Astrocyte (in vitro differentiated cells and primary cell): ENCODE measurements around the gene NFE2L1. TPM values are rescaled to one million over a fixed set of nuclear protein-coding genes. Genes with fewer than 3 reads are reported as not detected.

ENCODE experiments used
- DNase-seq: peaks from one replicate; pipeline ENCODE4 v3.0.0-alpha.2; 2010; ENCODE audit warnings: low read depth
- FAIRE-seq: peaks from 2 replicates; lab custom pipeline; 2011; peaks lifted over from hg19 to GRCh38; lab: Jason Lieb, UNC
- H2AFZ ChIP-seq: 2 replicates; pipeline ENCODE4 v1.6.0; 2012; ENCODE audit warnings: low read depth, low read length, inconsistent platforms
- H3K27ac ChIP-seq: 2 replicates; pipeline ENCODE4 v1.5.1; 2011; ENCODE audit warnings: low read depth, low read length, inconsistent platforms
- H3K27me3 ChIP-seq: 2 replicates; pipeline ENCODE4 v1.6.0; 2011; ENCODE audit warnings: low read length, inconsistent platforms; ENCODE audit not compliant: insufficient read depth
- H3K36me3 ChIP-seq: 2 replicates; pipeline ENCODE4 v1.5.1; 2011; ENCODE audit warnings: low read length, inconsistent platforms; ENCODE audit not compliant: insufficient read depth
- H3K4me1 ChIP-seq: 2 replicates; pipeline ENCODE4 v1.5.1; 2011; ENCODE audit warnings: low read length, inconsistent platforms; ENCODE audit not compliant: insufficient read depth
- H3K4me2 ChIP-seq: 2 replicates; pipeline ENCODE4 v1.6.0; 2012; ENCODE audit warnings: low read length, inconsistent platforms
- H3K4me3 ChIP-seq: 2 replicates; pipeline ENCODE4 v1.5.1; 2011; ENCODE audit warnings: low read depth, mild to moderate bottlenecking, low read length, inconsistent platforms; ENCODE audit not compliant: insufficient read depth
- H3K79me2 ChIP-seq: 2 replicates; pipeline ENCODE4 v1.6.0; 2012; ENCODE audit warnings: mild to moderate bottlenecking, low read length, inconsistent platforms; ENCODE audit not compliant: insufficient read depth
- H3K9ac ChIP-seq: 2 replicates; pipeline ENCODE4 v1.6.0; 2012; ENCODE audit warnings: mild to moderate bottlenecking, low read length, inconsistent platforms
- H3K9me3 ChIP-seq: 2 replicates; pipeline ENCODE4 v1.5.1; 2012; ENCODE audit warnings: low read depth, mild to moderate bottlenecking, low read length, inconsistent platforms; ENCODE audit not compliant: insufficient read depth
- H4K20me1 ChIP-seq: 2 replicates; pipeline ENCODE4 v1.6.0; 2012; ENCODE audit warnings: low read length, inconsistent platforms; ENCODE audit not compliant: insufficient read depth
- H3K27ac Mint-ChIP-seq: one replicate; pipeline ENCODE4 v1.8.0; 2021; ENCODE audit warnings: mild to moderate bottlenecking, mixed read lengths; ENCODE audit not compliant: unreplicated experiment
- H3K27me3 Mint-ChIP-seq: one replicate; pipeline ENCODE4 v1.8.0; 2021; ENCODE audit warnings: low read depth, mixed read lengths; ENCODE audit not compliant: unreplicated experiment
- H3K36me3 Mint-ChIP-seq: one replicate; pipeline ENCODE4 v1.8.0; 2021; ENCODE audit warnings: low read depth, mixed read lengths; ENCODE audit not compliant: unreplicated experiment
- H3K4me1 Mint-ChIP-seq: one replicate; pipeline ENCODE4 v1.8.0; 2021; ENCODE audit warnings: low read depth, mixed read lengths; ENCODE audit not compliant: unreplicated experiment
- H3K4me3 Mint-ChIP-seq: one replicate; pipeline ENCODE4 v1.8.0; 2021; ENCODE audit warnings: mild to moderate bottlenecking, moderate library complexity, mixed read lengths; ENCODE audit not compliant: unreplicated experiment
- H3K9me3 Mint-ChIP-seq: one replicate; pipeline ENCODE4 v1.8.0; 2021; ENCODE audit warnings: mild to moderate bottlenecking, mixed read lengths; ENCODE audit not compliant: unreplicated experiment
- CTCF ChIP-seq: IDR thresholded peaks from 2 replicates; pipeline ENCODE4 v1.5.1; 2011; ENCODE audit warnings: low read depth, mild to moderate bottlenecking, inconsistent platforms, low read length, moderate library complexity; ENCODE audit not compliant: insufficient read depth
- EZH2 ChIP-seq: IDR thresholded peaks from 2 replicates; pipeline ENCODE4 v1.6.1; 2012; ENCODE audit warnings: mild to moderate bottlenecking, low read length, inconsistent platforms; ENCODE audit not compliant: insufficient read depth
- total RNA-seq: library from RNA; stranded (reverse); gene quantifications from 2 replicates; pipeline ENCODE4 v1.2.1, GENCODE V29; 2021

NFE2L1 gene
- total RNA-seq, 1 donor from 2014 or later: 344 TPM

- Mint-ChIP-seq H3K36me3 (no peaks in the 10 kb centered on the region), H3K4me1 (peaks cover 27% of the 10 kb centered on the region), H3K4me3 (peak overlapping the region; percentile 76), H3K27ac (peak overlapping the region; percentile 41), H3K27me3 (peaks cover 11% of the 10 kb centered on the region), H3K9me3 (no peaks in the 10 kb centered on the region)
- Histone ChIP-seq H3K36me3 (no peaks in the 10 kb centered on the region), H3K27me3 (peaks cover 6% of the 10 kb centered on the region), H3K9ac (peak overlapping the region; percentile 54), H3K79me2 (no peaks in the 10 kb centered on the region), H3K9me3 (no peaks in the 10 kb centered on the region), H2AFZ (peak overlapping the region; percentile 75), H3K4me3 (peak overlapping the region; percentile 47), H3K4me2 (peak overlapping the region; percentile 94), H3K4me1 (peaks cover 10% of the 10 kb centered on the region), H3K27ac (no peak overlapping the region), H4K20me1 (no peaks in the 10 kb centered on the region)
- DNase-seq (peak; percentile 22), FAIRE-seq (no peak)
- TF ChIP-seq EZH2 (no peak), CTCF (peak; percentile 43)
These were observed 36.6 kb upstream of the NFE2L1 start for GRCh38 chr17:48011405-48012150.

- H3K9me3 ChIP-seq: no peaks in the 10 kb centered on the region
- H3K9ac ChIP-seq: peak overlapping the region; percentile 54
- H3K27me3 ChIP-seq: peaks cover 6% of the 10 kb centered on the region
- H3K27me3 Mint-ChIP-seq: peaks cover 11% of the 10 kb centered on the region
- H3K79me2 ChIP-seq: no peaks in the 10 kb centered on the region
- H3K4me3 ChIP-seq: peak overlapping the region; percentile 47
- H3K4me1 Mint-ChIP-seq: peaks cover 27% of the 10 kb centered on the region
- DNase-seq (no peak), FAIRE-seq (no peak)
- TF ChIP-seq CTCF: no peak
- TF ChIP-seq EZH2: no peak
- no peaks in the 10 kb centered on the region for H4K20me1 ChIP-seq
- H3K4me2 ChIP-seq: peak overlapping the region; percentile 94
- H2AFZ ChIP-seq: peak overlapping the region; percentile 75
- H3K36me3 ChIP-seq: no peaks in the 10 kb centered on the region
- H3K9me3 Mint-ChIP-seq: no peaks in the 10 kb centered on the region
- H3K4me1 ChIP-seq: peaks cover 10% of the 10 kb centered on the region
- H3K27ac Mint-ChIP-seq: peak overlapping the region; percentile 41
- H3K4me3 Mint-ChIP-seq: peak overlapping the region; percentile 76
- H3K36me3 Mint-ChIP-seq: no peaks in the 10 kb centered on the region
- H3K27ac ChIP-seq: no peak overlapping the region
These were observed 36.0 kb upstream of the NFE2L1 start for GRCh38 chr17:48012151-48012520.

- DNase-seq (no peak), FAIRE-seq (no peak)
- Histone ChIP-seq H3K27me3 (peaks cover 6% of the 10 kb centered on the region), H3K4me1 (peaks cover 10% of the 10 kb centered on the region), H3K27ac (no peak overlapping the region), H3K4me3 (no peak overlapping the region), H3K36me3 (no peaks in the 10 kb centered on the region), H3K9ac (no peak overlapping the region), H2AFZ (peak overlapping the region; percentile 14), H3K9me3 (no peaks in the 10 kb centered on the region), H3K79me2 (no peaks in the 10 kb centered on the region), H3K4me2 (peak overlapping the region; percentile 94), H4K20me1 (no peaks in the 10 kb centered on the region)
- TF ChIP-seq CTCF: no peak
- no peak overlapping the region for H3K27ac Mint-ChIP-seq
- H3K27me3 Mint-ChIP-seq: peaks cover 11% of the 10 kb centered on the region
- peak overlapping the region; percentile 60 for H3K4me3 Mint-ChIP-seq
- no peaks in the 10 kb centered on the region for H3K9me3 Mint-ChIP-seq
- H3K36me3 Mint-ChIP-seq: no peaks in the 10 kb centered on the region
- peaks cover 29% of the 10 kb centered on the region for H3K4me1 Mint-ChIP-seq
These were observed 35.5 kb upstream of the NFE2L1 start for GRCh38 chr17:48012654-48013053.
